Lower lobe of right lung (tissue), 2 donors: ENCODE data around the gene LIN28B. TPM values are rescaled to one million over a fixed set of nuclear protein-coding genes. Genes with fewer than 3 reads are reported as not detected.
"Not testable (repeated sequence)": the region's sequence is repeated elsewhere in the genome, so short reads cannot be mapped to it uniquely, and the experiment has no call there.

Experiments used
- ATAC-seq, 2 donors: fragments of 200-7000 bp; cut with Tn5 transposase; one replicate each; pipeline ENCODE4 v1.9.1; 2020 to 2022; ENCODE audit warnings: mild to moderate bottlenecking in 2 of 2, moderate library complexity in 2 of 2
- DNase-seq: peaks from one replicate; pipeline ENCODE4 v3.0.0-alpha.2; 2020
- H3K27ac ChIP-seq: fragments of 200-600 bp; one replicate; pipeline ENCODE4 v1.8.0; 2022
- H3K27me3 ChIP-seq: fragments of 200-600 bp; one replicate; pipeline ENCODE4 v1.8.0; 2022; ENCODE audit warnings: low read depth
- H3K36me3 ChIP-seq: fragments of 200-600 bp; one replicate; pipeline ENCODE4 v1.8.0; 2022; ENCODE audit warnings: mild to moderate bottlenecking
- H3K4me1 ChIP-seq: fragments of 200-600 bp; one replicate; pipeline ENCODE4 v1.8.0; 2022
- H3K4me3 ChIP-seq: fragments of 200-600 bp; one replicate; pipeline ENCODE4 v1.8.0; 2022; ENCODE audit warnings: mild to moderate bottlenecking
- H3K9me3 ChIP-seq: fragments of 200-600 bp; one replicate; pipeline ENCODE4 v1.8.0; 2022
- intact Hi-C: fragments of 100-400 bp; cut with DNase I; formaldehyde crosslinking; loops from one replicate; pipeline ENCODE4 v1.11.0; 2022
- total RNA-seq: library from RNA; stranded (reverse); fragmentation: NEBNext Ultra II Directional; extraction: Animal tissue kit (Norgen Biotek cat#: 25700); gene quantifications from one replicate; pipeline ENCODE4 v1.2.1, GENCODE V29; 2021
- TF ChIP-seq, protein P1 (sequence below): fragments of 200-600 bp; IDR thresholded peaks from one replicate; pipeline ENCODE4 v1.8.0; 2022; ENCODE audit warnings: antibody characterized with exemption, mild to moderate bottlenecking
- donor health status: DM: no; HTN: yes; CAD: no; lungs with severe emphysema.

Gene LIN28B
- total RNA-seq, 1 donor from 2014 or later: not detected

DNA sequence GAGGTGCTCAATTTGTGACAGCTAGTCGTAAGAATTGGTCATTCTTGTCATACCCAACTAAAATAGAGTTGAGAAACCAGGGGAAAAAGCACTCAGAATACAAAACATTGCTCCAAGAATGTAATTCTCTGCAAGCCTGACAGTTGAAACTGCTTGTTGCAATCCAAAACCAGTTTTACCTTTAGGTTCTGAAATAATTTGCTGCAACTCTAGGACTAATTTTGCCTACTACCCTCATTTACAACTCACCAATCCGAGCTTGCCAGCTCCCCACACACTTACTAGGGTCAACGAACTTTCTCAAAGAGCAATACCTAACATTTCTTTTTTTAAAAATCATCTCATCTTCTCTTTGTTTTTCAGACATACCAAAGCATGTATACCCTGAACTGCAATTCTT lies 29.7 kb downstream of the LIN28B start:
- Histone ChIP-seq H3K36me3 (no peaks in the 10 kb centered on the region), H3K4me3 (no peak overlapping the region), H3K27ac (no peak overlapping the region), H3K9me3 (no peaks in the 10 kb centered on the region), H3K27me3 (no peaks in the 10 kb centered on the region), H3K4me1 (no peaks in the 10 kb centered on the region)
- intact Hi-C loops: no loop called here
- TF ChIP-seq, protein P1, sequence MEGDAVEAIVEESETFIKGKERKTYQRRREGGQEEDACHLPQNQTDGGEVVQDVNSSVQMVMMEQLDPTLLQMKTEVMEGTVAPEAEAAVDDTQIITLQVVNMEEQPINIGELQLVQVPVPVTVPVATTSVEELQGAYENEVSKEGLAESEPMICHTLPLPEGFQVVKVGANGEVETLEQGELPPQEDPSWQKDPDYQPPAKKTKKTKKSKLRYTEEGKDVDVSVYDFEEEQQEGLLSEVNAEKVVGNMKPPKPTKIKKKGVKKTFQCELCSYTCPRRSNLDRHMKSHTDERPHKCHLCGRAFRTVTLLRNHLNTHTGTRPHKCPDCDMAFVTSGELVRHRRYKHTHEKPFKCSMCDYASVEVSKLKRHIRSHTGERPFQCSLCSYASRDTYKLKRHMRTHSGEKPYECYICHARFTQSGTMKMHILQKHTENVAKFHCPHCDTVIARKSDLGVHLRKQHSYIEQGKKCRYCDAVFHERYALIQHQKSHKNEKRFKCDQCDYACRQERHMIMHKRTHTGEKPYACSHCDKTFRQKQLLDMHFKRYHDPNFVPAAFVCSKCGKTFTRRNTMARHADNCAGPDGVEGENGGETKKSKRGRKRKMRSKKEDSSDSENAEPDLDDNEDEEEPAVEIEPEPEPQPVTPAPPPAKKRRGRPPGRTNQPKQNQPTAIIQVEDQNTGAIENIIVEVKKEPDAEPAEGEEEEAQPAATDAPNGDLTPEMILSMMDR: no peak
- DNase-seq (no peak), ATAC-seq (no peak)

DNA sequence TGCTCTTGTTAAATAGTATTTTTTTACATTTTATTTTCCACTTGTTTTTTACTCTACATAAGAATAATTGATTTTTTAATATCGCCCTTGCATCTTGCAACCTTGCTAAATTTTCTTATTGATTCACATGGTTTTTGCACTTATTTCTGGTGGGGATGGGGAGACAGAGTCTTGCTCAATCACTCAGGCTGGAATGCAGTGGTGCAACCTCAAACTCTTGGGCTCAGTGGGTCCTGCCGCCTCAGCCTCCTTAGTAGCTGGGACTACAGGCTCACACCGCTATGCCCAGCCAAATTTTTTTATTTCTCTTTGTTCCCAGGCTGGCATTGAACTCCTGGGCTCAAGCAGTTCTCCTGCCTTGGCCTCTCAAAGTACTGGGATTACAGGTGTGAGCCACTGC lies 30.3 kb downstream of the LIN28B start:
- intact Hi-C loops: no loop called here

DNA sequence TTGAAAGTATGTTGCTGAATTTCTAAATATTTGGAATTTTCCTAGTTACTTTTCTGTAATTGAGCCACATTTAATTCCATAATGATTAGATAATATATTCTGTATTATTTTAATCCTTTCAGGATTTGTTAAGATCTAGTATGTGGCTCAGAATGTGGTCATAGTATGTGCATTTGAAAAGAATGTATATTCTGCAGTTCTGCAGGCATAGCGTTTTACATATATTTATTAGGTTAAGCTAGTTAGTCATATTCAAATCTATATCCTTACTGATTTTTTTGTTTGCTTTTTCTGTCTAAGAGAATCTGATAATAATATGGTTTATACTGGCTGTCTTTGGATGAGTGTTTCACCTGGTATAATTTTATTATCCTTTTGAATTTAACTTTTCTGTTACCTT lies 33.2 kb downstream of the LIN28B start:
- no peak for ATAC-seq
- DNase-seq: no peak
- no peak overlapping the region for H3K27ac ChIP-seq
- H3K9me3 ChIP-seq: no peaks in the 10 kb centered on the region
- H3K27me3 ChIP-seq: no peaks in the 10 kb centered on the region
- TF ChIP-seq, protein P1: no peak
- no peaks in the 10 kb centered on the region for H3K36me3 ChIP-seq
- H3K4me3 ChIP-seq: no peak overlapping the region
- H3K4me1 ChIP-seq: no peaks in the 10 kb centered on the region
- intact Hi-C loops: no loop called here

More for the DNA sequence above, 30.3 kb downstream of the LIN28B start:
- H3K4me1 ChIP-seq: no peaks in the 10 kb centered on the region
- H3K4me3 ChIP-seq: no peak overlapping the region
- H3K36me3 ChIP-seq: no peaks in the 10 kb centered on the region
- no peaks in the 10 kb centered on the region for H3K9me3 ChIP-seq
- TF ChIP-seq, protein P1: no peak
- no peak for ATAC-seq
- no peak overlapping the region for H3K27ac ChIP-seq
- no peaks in the 10 kb centered on the region for H3K27me3 ChIP-seq
- DNase-seq: no peak

DNA sequence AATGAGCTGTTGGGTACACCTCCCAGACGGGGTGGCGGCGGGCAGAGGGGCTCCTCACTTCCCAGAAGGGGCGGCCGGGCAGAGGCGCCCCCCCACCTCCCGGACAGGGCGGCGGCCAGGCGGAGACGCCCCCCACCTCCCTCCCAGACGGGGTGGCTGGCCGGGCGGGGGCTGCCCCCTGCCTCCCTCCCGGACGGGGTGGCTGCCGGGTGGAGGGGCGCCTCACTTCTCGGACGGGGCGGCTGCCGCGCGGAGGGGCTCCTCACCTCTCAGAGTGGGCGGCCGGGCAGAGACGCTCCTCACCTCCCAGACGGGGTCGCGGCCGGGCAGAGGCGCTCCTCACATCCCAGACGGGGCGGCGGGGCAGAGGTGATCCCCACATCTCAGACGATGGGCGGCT lies 34.2 kb downstream of the LIN28B start:
- H3K36me3 ChIP-seq, intact Hi-C loops, DNase-seq, H3K9me3 ChIP-seq, H3K4me1 ChIP-seq, ATAC-seq, H3K27ac ChIP-seq, H3K4me3 ChIP-seq, H3K27me3 ChIP-seq: not testable (repeated sequence)

DNA sequence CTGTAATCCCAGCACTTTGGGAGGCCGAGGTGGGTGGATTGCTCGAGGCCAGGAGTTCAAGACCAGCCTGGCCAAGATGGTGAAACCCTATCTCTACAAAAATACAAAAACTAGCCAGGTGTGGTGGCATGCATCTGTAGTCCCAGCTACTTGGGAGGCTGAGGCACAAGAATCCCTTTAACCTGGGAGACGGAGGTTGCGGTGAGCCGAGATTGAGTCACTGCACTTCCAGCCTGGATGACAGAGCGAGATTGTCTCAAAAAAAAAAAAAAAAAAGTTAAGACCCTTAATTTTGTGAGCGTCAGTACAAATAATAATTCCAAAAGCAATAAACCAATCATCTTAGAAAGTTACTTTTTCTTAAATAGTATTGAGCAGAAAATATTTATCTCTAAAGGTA lies 36.7 kb downstream of the LIN28B start:
- H3K4me1 ChIP-seq, H3K27ac ChIP-seq, H3K4me3 ChIP-seq, H3K9me3 ChIP-seq, DNase-seq, H3K27me3 ChIP-seq, H3K36me3 ChIP-seq, intact Hi-C loops, ATAC-seq: not testable (repeated sequence)

DNA sequence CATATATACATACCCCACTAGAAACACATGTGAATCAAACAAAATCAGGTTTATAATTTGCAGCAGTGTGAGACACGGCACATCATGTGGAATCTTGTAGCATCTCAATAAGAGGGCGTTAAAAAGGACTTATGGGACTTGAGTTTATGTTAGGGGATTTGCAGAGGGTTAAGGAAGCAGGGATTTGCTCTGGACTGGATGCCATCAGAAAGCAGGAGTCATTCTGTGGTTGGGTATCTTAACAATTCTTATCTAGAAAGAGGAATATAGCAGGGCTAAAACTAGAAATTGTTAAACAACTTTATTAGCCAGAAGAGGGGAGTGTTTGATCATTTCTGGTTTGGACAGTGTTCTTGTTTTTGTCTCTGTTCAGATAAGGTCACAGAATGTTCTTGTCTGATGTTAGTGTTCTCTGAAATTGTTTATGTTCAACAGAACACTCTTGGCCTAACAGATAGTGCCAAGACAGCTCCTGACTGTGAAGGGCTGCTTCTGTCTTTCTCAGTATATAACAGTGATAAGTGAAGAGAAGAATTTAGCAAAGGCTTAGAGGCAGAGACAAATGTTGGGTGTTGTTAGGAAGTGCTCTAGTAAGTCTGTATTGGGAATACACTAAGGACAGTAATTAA lies 39.2 kb downstream of the LIN28B start:
- Histone ChIP-seq H3K36me3 (no peaks in the 10 kb centered on the region), H3K27ac (peak overlapping the region; percentile 48), H3K27me3 (no peaks in the 10 kb centered on the region), H3K4me1 (no peaks in the 10 kb centered on the region), H3K4me3 (no peak overlapping the region), H3K9me3 (no peaks in the 10 kb centered on the region)
- intact Hi-C loops: no loop called here
- TF ChIP-seq, protein P1: peak; percentile 19
- DNase-seq (no peak), ATAC-seq (peak; percentile 54 to 59)
